Panc1 (cell line): ENCODE data around the gene ABCA1. TPM values are rescaled to one million over a fixed set of nuclear protein-coding genes. Genes with fewer than 3 reads are reported as not detected.

ENCODE experiments used
- ATAC-seq: fragments of 200-7000 bp; cut with Tn5 transposase; 2 replicates; pipeline ENCODE4 v1.9.1; 2020; ENCODE audit warnings: mild to moderate bottlenecking, moderate library complexity
- BruUV-seq: library from RNA; stranded (reverse); fragments of 400-500 nt; replicated peaks from 2 replicates; lab custom pipeline; 2021; lab: Mats Ljungman, UMichigan
- CTCF ChIA-PET: fragments of 300-600 bp; sonication (Branson Sonifier 250); formaldehyde crosslinking; loops from one replicate; lab custom pipeline; 2022; ENCODE audit warnings: antibody characterized with exemption; lab: Charles Lee
- POLR2A ChIA-PET: fragments of 300-600 bp; sonication (Branson Sonifier 250); formaldehyde crosslinking; loops from one replicate; lab custom pipeline; 2022; ENCODE audit warnings: antibody characterized with exemption; lab: Charles Lee
- DNase-seq: peaks from one replicate; pipeline ENCODE4 v3.0.0-alpha.2; 2010; ENCODE audit warnings: low read depth, low spot score
- H3K27ac ChIP-seq: 2 replicates; pipeline ENCODE4 v1.5.1; 2011; ENCODE audit warnings: mild to moderate bottlenecking, low read length, inconsistent platforms
- H3K27me3 ChIP-seq: fragments of 200-500 bp; sonication (Bioruptor generic); 2 replicates; pipeline ENCODE4 v1.6.0; 2014; ENCODE audit warnings: low read length, inconsistent platforms; ENCODE audit not compliant: control insufficient read depth, insufficient read depth
- H3K36me3 ChIP-seq: fragments of 200-500 bp; sonication (Bioruptor generic); 2 replicates; pipeline ENCODE4 v1.5.1; 2014; ENCODE audit warnings: inconsistent platforms, mild to moderate bottlenecking, low read length, moderate library complexity; ENCODE audit not compliant: control insufficient read depth, insufficient read depth
- H3K4me1 ChIP-seq: 2 replicates; pipeline ENCODE4 v1.5.1; 2011; ENCODE audit warnings: inconsistent platforms, mild to moderate bottlenecking, low read length, moderate library complexity; ENCODE audit not compliant: control insufficient read depth, insufficient read depth
- H3K4me3 ChIP-seq, 2 experiments: 2 replicates each; pipeline ENCODE4 v1.5.1; 2011 to 2012; ENCODE audit warnings: low read depth in 2 of 2, low read length in 2 of 2, mild to moderate bottlenecking in 2 of 2, inconsistent platforms in 1 of 2, moderate library complexity in 1 of 2
- H3K9me3 ChIP-seq: fragments of 200-500 bp; sonication (Bioruptor generic); 2 replicates; pipeline ENCODE4 v1.5.1; 2014; ENCODE audit warnings: low read depth, mild to moderate bottlenecking, inconsistent platforms, low read length, moderate library complexity; ENCODE audit not compliant: control insufficient read depth, insufficient read depth
- POLR2AphosphoS5 ChIP-seq: IDR thresholded peaks from 2 replicates; pipeline ENCODE4 v1.6.1; 2012; ENCODE audit warnings: mild to moderate bottlenecking, low read depth, low read length, moderate library complexity
- SIN3A ChIP-seq: IDR thresholded peaks from 2 replicates; pipeline ENCODE4 v1.6.1; 2012; ENCODE audit warnings: low read depth, mild to moderate bottlenecking, low read length, moderate library complexity, borderline replicate concordance; ENCODE audit not compliant: insufficient read depth
- TCF7L2 ChIP-seq: IDR thresholded peaks from 2 replicates; pipeline ENCODE4 v1.6.1; 2011; ENCODE audit warnings: mild to moderate bottlenecking, low read depth, low read length, inconsistent platforms
- in situ Hi-C: cut with HindIII; loops from 2 replicates; pipeline ENCODE4 v1.10.0; 2016; ENCODE audit warnings: low sequenced_read_pairs, low pct_unique_long_range_greater_than_20kb
- intact Hi-C: fragments of 100-400 bp; cut with micrococcal nuclease; formaldehyde crosslinking; loops from one replicate; pipeline ENCODE4 v1.10.0; 2022; ENCODE audit not compliant: unreplicated experiment
- total RNA-seq: library from RNA; stranded (reverse); gene quantifications from one replicate; pipeline ENCODE4 v1.2.1, GENCODE V29; 2021; ENCODE audit not compliant: unreplicated experiment
- TF ChIP-seq, protein P1 (sequence below), 2 experiments: IDR thresholded peaks; 2 replicates each; pipeline ENCODE4 v1.6.1; 2011 to 2012; ENCODE audit warnings: low read depth in 2 of 2, control low read depth in 1 of 2, low read length in 1 of 2, mild to moderate bottlenecking in 1 of 2, moderate library complexity in 1 of 2; ENCODE audit not compliant: insufficient read depth in 1 of 2
- TF ChIP-seq, protein P2 (sequence below): fragments of 450-650 bp; IDR thresholded peaks from 2 replicates; pipeline ENCODE4 v1.5.1; 2017; ENCODE audit warnings: mild to moderate bottlenecking

The ABCA1 gene
- total RNA-seq, 1 experiment from 2014 or later: 2.6 TPM

DNA sequence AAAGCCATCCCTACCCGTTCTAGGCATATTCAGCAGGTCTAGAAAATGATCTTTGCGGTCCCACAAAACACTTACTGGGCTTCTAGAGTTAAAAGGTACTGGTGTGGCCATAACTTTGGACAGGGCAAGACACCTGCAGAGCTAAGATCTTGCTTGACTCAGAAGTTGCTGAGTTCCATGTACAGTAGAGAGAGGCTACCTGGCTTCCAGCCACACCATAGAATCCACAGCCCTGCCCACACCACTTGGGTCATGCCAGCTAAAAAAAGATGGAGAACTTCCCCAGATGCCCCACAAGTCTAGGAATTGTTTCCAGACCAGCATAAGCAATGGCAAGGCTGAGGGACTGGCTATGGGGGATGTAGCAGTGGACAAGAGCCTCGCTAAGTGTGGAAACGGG lies 52.1 kb downstream of the ABCA1 start:
- intact Hi-C loops: no loop called here
- BruUV-seq: no TSS peak
- in situ Hi-C loops: no loop called here
- TF ChIP-seq POLR2AphosphoS5 (no peak), TCF7L2 (no peak), SIN3A (no peak)
- TF ChIP-seq, protein P1, sequence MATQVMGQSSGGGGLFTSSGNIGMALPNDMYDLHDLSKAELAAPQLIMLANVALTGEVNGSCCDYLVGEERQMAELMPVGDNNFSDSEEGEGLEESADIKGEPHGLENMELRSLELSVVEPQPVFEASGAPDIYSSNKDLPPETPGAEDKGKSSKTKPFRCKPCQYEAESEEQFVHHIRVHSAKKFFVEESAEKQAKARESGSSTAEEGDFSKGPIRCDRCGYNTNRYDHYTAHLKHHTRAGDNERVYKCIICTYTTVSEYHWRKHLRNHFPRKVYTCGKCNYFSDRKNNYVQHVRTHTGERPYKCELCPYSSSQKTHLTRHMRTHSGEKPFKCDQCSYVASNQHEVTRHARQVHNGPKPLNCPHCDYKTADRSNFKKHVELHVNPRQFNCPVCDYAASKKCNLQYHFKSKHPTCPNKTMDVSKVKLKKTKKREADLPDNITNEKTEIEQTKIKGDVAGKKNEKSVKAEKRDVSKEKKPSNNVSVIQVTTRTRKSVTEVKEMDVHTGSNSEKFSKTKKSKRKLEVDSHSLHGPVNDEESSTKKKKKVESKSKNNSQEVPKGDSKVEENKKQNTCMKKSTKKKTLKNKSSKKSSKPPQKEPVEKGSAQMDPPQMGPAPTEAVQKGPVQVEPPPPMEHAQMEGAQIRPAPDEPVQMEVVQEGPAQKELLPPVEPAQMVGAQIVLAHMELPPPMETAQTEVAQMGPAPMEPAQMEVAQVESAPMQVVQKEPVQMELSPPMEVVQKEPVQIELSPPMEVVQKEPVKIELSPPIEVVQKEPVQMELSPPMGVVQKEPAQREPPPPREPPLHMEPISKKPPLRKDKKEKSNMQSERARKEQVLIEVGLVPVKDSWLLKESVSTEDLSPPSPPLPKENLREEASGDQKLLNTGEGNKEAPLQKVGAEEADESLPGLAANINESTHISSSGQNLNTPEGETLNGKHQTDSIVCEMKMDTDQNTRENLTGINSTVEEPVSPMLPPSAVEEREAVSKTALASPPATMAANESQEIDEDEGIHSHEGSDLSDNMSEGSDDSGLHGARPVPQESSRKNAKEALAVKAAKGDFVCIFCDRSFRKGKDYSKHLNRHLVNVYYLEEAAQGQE (IDR thresholded peaks at IDR 0.05; ENCODE audit: insufficient read depth in 1 of 2, low read depth in 2 of 2, low read length in 1 of 2): no peak
- TF ChIP-seq, protein P2, sequence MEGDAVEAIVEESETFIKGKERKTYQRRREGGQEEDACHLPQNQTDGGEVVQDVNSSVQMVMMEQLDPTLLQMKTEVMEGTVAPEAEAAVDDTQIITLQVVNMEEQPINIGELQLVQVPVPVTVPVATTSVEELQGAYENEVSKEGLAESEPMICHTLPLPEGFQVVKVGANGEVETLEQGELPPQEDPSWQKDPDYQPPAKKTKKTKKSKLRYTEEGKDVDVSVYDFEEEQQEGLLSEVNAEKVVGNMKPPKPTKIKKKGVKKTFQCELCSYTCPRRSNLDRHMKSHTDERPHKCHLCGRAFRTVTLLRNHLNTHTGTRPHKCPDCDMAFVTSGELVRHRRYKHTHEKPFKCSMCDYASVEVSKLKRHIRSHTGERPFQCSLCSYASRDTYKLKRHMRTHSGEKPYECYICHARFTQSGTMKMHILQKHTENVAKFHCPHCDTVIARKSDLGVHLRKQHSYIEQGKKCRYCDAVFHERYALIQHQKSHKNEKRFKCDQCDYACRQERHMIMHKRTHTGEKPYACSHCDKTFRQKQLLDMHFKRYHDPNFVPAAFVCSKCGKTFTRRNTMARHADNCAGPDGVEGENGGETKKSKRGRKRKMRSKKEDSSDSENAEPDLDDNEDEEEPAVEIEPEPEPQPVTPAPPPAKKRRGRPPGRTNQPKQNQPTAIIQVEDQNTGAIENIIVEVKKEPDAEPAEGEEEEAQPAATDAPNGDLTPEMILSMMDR: no peak
- Histone ChIP-seq H3K9me3 (no peaks in the 10 kb centered on the region), H3K27me3 (no peaks in the 10 kb centered on the region), H3K36me3 (no peaks in the 10 kb centered on the region), H3K4me3 (no peak overlapping the region), H3K27ac (no peak overlapping the region), H3K4me1 (no peaks in the 10 kb centered on the region)
- ChIA-PET CTCF (interaction anchor here (0.6 kb wide), 1 partner anchor 242 kb away, joined by 8 read pairs; no protein-coding TSS in a partner anchor), POLR2A (no interaction called here)
- ATAC-seq: no peak
- DNase-seq: no peak

DNA sequence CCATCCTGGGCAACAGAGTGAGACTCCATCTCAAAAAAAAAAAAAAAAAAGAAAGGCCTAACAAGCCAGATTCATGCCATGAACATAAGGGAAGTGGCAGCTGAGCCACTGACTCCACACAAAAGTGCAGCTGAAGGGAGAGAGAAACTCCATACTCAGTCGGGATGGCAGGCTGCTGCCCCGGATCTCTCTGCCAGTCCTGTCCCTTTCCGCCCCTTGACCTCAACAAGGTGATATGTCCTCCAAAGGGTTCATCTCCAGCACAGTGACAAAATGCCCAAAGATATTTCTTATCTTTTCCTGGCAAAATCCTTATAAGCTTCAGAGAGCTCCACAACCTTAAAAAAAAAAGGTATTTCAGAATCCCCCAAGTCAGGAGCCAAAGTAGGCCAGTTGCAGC lies 52.6 kb downstream of the ABCA1 start:
- intact Hi-C loops (no loop called here), in situ Hi-C loops (no loop called here)
- no peaks in the 10 kb centered on the region for H3K27me3 ChIP-seq
- TF ChIP-seq SIN3A (no peak), TCF7L2 (no peak), POLR2AphosphoS5 (no peak)
- TF ChIP-seq, protein P2: no peak
- TF ChIP-seq, protein P1 (IDR thresholded peaks at IDR 0.05; ENCODE audit: insufficient read depth in 1 of 2, low read depth in 2 of 2, low read length in 1 of 2): no peak
- no peaks in the 10 kb centered on the region for H3K4me1 ChIP-seq
- ATAC-seq (no peak), DNase-seq (no peak)
- no TSS peak for BruUV-seq
- no peaks in the 10 kb centered on the region for H3K36me3 ChIP-seq
- H3K9me3 ChIP-seq: no peaks in the 10 kb centered on the region
- POLR2A ChIA-PET: no interaction called here
- no peak overlapping the region for H3K27ac ChIP-seq
- CTCF ChIA-PET: interaction anchor here (0.6 kb wide), 1 partner anchor 242 kb away, joined by 8 read pairs; no protein-coding TSS in a partner anchor
- H3K4me3 ChIP-seq: no peak overlapping the region
